Measurements from ENCODE around the gene ZNRF1.
"Not testable (repeated sequence)": the region's sequence is repeated elsewhere in the genome, so short reads cannot be mapped to it uniquely, and the experiment has no call there.

The ZNRF1 gene

GRCh38 chr16:75086688-75087374 lies 88.0 kb downstream of the ZNRF1 start:
- Histone ChIP-seq H3K36me3 (ENCODE audit: insufficient read depth, low read length) (no peaks in the 10 kb centered on the region), H3K4me3 (ENCODE audit: low read length) (no peak overlapping the region), H3K9me3 (ENCODE audit: low read length) (peaks cover 3% of the 10 kb centered on the region), H3K4me1 (ENCODE audit: insufficient read depth, low read length) (peaks cover 11% of the 10 kb centered on the region), H2AFZ (ENCODE audit: low read depth, low read length) (no peak overlapping the region), H3K27me3 (ENCODE audit: insufficient read depth, low read length) (no peaks in the 10 kb centered on the region)

GRCh38 chr16:75087375-75087979 lies 88.7 kb downstream of the ZNRF1 start:
- Histone ChIP-seq H3K36me3 (ENCODE audit: insufficient read depth, low read length) (no peaks in the 10 kb centered on the region), H2AFZ (ENCODE audit: low read depth, low read length) (no peak overlapping the region), H3K4me3 (ENCODE audit: low read length) (no peak overlapping the region), H3K4me1 (ENCODE audit: insufficient read depth, low read length) (peaks cover 11% of the 10 kb centered on the region), H3K9me3 (ENCODE audit: low read length) (peaks cover 3% of the 10 kb centered on the region), H3K27me3 (ENCODE audit: insufficient read depth, low read length) (no peaks in the 10 kb centered on the region)

GRCh38 chr16:75088216-75088615 lies 89.4 kb downstream of the ZNRF1 start:
- H2AFZ ChIP-seq (ENCODE audit: low read depth, low read length), result no peak overlapping the region
- H3K9me3 ChIP-seq (ENCODE audit: low read length), result peaks cover 3% of the 10 kb centered on the region
- H3K4me3 ChIP-seq (ENCODE audit: low read length), result no peak overlapping the region
- H3K36me3 ChIP-seq (ENCODE audit: insufficient read depth, low read length), result no peaks in the 10 kb centered on the region
- peaks cover 11% of the 10 kb centered on the region for H3K4me1 ChIP-seq (ENCODE audit: insufficient read depth, low read length)
- no peaks in the 10 kb centered on the region for H3K27me3 ChIP-seq (ENCODE audit: insufficient read depth, low read length)

- Histone ChIP-seq H3K4me3 (ENCODE audit: low read length) (no peak overlapping the region), H2AFZ (ENCODE audit: low read depth, low read length) (no peak overlapping the region), H3K36me3 (ENCODE audit: insufficient read depth, low read length) (peaks cover 6% of the 10 kb centered on the region), H3K27me3 (ENCODE audit: insufficient read depth, low read length) (no peaks in the 10 kb centered on the region), H3K9me3 (ENCODE audit: low read length) (peaks cover 3% of the 10 kb centered on the region), H3K4me1 (ENCODE audit: insufficient read depth, low read length) (peaks cover 7% of the 10 kb centered on the region)
Measured at GRCh38 chr16:75088934-75089333, 90.1 kb downstream of the ZNRF1 start.

GRCh38 chr16:75089486-75090202 lies 90.8 kb downstream of the ZNRF1 start:
- Histone ChIP-seq H3K36me3 (ENCODE audit: insufficient read depth, low read length) (peaks cover 13% of the 10 kb centered on the region), H3K4me3 (ENCODE audit: low read length) (no peak overlapping the region), H3K9me3 (ENCODE audit: low read length) (peaks cover 3% of the 10 kb centered on the region), H3K27me3 (ENCODE audit: insufficient read depth, low read length) (no peaks in the 10 kb centered on the region), H3K4me1 (ENCODE audit: insufficient read depth, low read length) (peaks cover 2% of the 10 kb centered on the region), H2AFZ (ENCODE audit: low read depth, low read length) (no peak overlapping the region)

GRCh38 chr16:75090899-75091298 lies 92.1 kb downstream of the ZNRF1 start:
- H3K9me3 ChIP-seq (ENCODE audit: low read length); H2AFZ ChIP-seq (ENCODE audit: low read depth, low read length); H3K4me3 ChIP-seq (ENCODE audit: low read length); H3K27me3 ChIP-seq (ENCODE audit: insufficient read depth, low read length): not testable (repeated sequence)
- peaks cover 13% of the 10 kb centered on the region for H3K4me1 ChIP-seq (ENCODE audit: insufficient read depth, low read length)
- H3K36me3 ChIP-seq (ENCODE audit: insufficient read depth, low read length), result peaks cover 16% of the 10 kb centered on the region

- H3K9me3 ChIP-seq (ENCODE audit: low read length); H3K4me3 ChIP-seq (ENCODE audit: low read length); H2AFZ ChIP-seq (ENCODE audit: low read depth, low read length); H3K27me3 ChIP-seq (ENCODE audit: insufficient read depth, low read length): not testable (repeated sequence)
- H3K36me3 ChIP-seq (ENCODE audit: insufficient read depth, low read length), result peaks cover 16% of the 10 kb centered on the region
- H3K4me1 ChIP-seq (ENCODE audit: insufficient read depth, low read length), result peaks cover 15% of the 10 kb centered on the region
Measured at GRCh38 chr16:75091619-75092018, 92.8 kb downstream of the ZNRF1 start.

- Histone ChIP-seq H3K4me1 (ENCODE audit: insufficient read depth, low read length) (peaks cover 15% of the 10 kb centered on the region), H3K4me3 (ENCODE audit: low read length) (no peak overlapping the region), H3K27me3 (ENCODE audit: insufficient read depth, low read length) (no peaks in the 10 kb centered on the region), H2AFZ (ENCODE audit: low read depth, low read length) (no peak overlapping the region), H3K36me3 (ENCODE audit: insufficient read depth, low read length) (peaks cover 16% of the 10 kb centered on the region), H3K9me3 (ENCODE audit: low read length) (peaks cover 3% of the 10 kb centered on the region)
Measured at GRCh38 chr16:75092777-75093176, 94.0 kb downstream of the ZNRF1 start.

GRCh38 chr16:75093598-75094540 lies 95.0 kb downstream of the ZNRF1 start:
- Histone ChIP-seq H3K9me3 (ENCODE audit: low read length) (peaks cover 3% of the 10 kb centered on the region), H3K4me3 (ENCODE audit: low read length) (no peak overlapping the region), H2AFZ (ENCODE audit: low read depth, low read length) (no peak overlapping the region), H3K4me1 (ENCODE audit: insufficient read depth, low read length) (peaks cover 15% of the 10 kb centered on the region), H3K36me3 (ENCODE audit: insufficient read depth, low read length) (peaks cover 16% of the 10 kb centered on the region), H3K27me3 (ENCODE audit: insufficient read depth, low read length) (no peaks in the 10 kb centered on the region)

- no peaks in the 10 kb centered on the region for H3K9me3 ChIP-seq (ENCODE audit: low read length)
Measured at GRCh38 chr16:75095204-75095621, 96.4 kb downstream of the ZNRF1 start.

GRCh38 chr16:75096656-75097055 lies 97.8 kb downstream of the ZNRF1 start:
- H3K4me1 ChIP-seq (ENCODE audit: insufficient read depth, low read length), result peaks cover 15% of the 10 kb centered on the region
- no peaks in the 10 kb centered on the region for H3K27me3 ChIP-seq (ENCODE audit: insufficient read depth, low read length)
- no peaks in the 10 kb centered on the region for H3K9me3 ChIP-seq (ENCODE audit: low read length)
- H2AFZ ChIP-seq (ENCODE audit: low read depth, low read length), result no peak overlapping the region
- H3K4me3 ChIP-seq (ENCODE audit: low read length), result no peak overlapping the region
- peaks cover 16% of the 10 kb centered on the region for H3K36me3 ChIP-seq (ENCODE audit: insufficient read depth, low read length)

More at GRCh38 chr16:75095204-75095621, 96.4 kb downstream of the ZNRF1 start:
- Histone ChIP-seq H3K27me3 (ENCODE audit: insufficient read depth, low read length) (no peaks in the 10 kb centered on the region), H3K36me3 (ENCODE audit: insufficient read depth, low read length) (peaks cover 16% of the 10 kb centered on the region), H3K4me1 (ENCODE audit: insufficient read depth, low read length) (peaks cover 15% of the 10 kb centered on the region), H2AFZ (ENCODE audit: low read depth, low read length) (no peak overlapping the region), H3K4me3 (ENCODE audit: low read length) (no peak overlapping the region)

- no peaks in the 10 kb centered on the region for H3K9me3 ChIP-seq (ENCODE audit: low read length)
- H3K27me3 ChIP-seq (ENCODE audit: insufficient read depth, low read length), result no peaks in the 10 kb centered on the region
- peaks cover 16% of the 10 kb centered on the region for H3K36me3 ChIP-seq (ENCODE audit: insufficient read depth, low read length)
- H3K4me1 ChIP-seq (ENCODE audit: insufficient read depth, low read length), result peaks cover 15% of the 10 kb centered on the region
- no peak overlapping the region for H3K4me3 ChIP-seq (ENCODE audit: low read length)
- no peak overlapping the region for H2AFZ ChIP-seq (ENCODE audit: low read depth, low read length)
Measured at GRCh38 chr16:75097191-75097761, 98.5 kb downstream of the ZNRF1 start.
